DOHH2 (cell line): Measurements from ENCODE around the gene FGF9.

Experiments
- EZH2phosphoT487 ChIP-seq: fragments of 200-600 bp; sonication (generic); IDR thresholded peaks from 2 replicates; pipeline ENCODE4 v1.6.1; 2017; ENCODE audit warnings: borderline replicate concordance, mild to moderate bottlenecking, antibody characterized with exemption, low read length, moderate library complexity, mixed read lengths
- TF ChIP-seq, protein P1 (sequence below): fragments of 200-600 bp; sonication (generic); IDR thresholded peaks from one replicate; pipeline ENCODE4 v1.5.1; 2014; ENCODE audit warnings: antibody characterized with exemption, mild to moderate bottlenecking, low read depth, low read length; ENCODE audit not compliant: poor library complexity, severe bottlenecking

DNA sequence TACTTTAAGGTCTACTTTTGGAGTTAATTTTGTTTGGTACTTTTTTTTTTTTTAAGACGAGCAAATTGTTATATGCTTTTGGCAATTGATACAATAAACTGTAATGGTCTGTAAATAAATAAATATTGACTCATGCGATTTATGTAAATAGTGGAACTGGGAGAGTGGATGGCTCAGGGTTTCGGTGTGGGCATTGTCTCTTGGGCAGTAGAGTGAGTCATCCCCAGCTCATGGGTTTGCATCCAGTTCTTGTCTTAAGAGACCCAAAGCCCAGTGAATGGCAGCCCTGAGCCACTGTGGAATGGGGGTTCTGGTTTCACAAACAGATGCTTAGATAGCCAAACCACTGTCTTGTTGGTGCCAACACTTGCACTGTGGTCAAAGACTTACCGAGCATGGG is 33.0 kb downstream of the FGF9 start:
- TF ChIP-seq, protein P1, sequence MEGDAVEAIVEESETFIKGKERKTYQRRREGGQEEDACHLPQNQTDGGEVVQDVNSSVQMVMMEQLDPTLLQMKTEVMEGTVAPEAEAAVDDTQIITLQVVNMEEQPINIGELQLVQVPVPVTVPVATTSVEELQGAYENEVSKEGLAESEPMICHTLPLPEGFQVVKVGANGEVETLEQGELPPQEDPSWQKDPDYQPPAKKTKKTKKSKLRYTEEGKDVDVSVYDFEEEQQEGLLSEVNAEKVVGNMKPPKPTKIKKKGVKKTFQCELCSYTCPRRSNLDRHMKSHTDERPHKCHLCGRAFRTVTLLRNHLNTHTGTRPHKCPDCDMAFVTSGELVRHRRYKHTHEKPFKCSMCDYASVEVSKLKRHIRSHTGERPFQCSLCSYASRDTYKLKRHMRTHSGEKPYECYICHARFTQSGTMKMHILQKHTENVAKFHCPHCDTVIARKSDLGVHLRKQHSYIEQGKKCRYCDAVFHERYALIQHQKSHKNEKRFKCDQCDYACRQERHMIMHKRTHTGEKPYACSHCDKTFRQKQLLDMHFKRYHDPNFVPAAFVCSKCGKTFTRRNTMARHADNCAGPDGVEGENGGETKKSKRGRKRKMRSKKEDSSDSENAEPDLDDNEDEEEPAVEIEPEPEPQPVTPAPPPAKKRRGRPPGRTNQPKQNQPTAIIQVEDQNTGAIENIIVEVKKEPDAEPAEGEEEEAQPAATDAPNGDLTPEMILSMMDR, result no peak
- no peak for TF ChIP-seq EZH2phosphoT487
